Measurements from ENCODE around the gene CLEC16A. TPM values are rescaled to one million over a fixed set of nuclear protein-coding genes. Genes with fewer than 3 reads are reported as not detected.

The CLEC16A gene
- total and polyA plus RNA-seq, 2 experiments from 2014 or later = 9.9 to 24.1 TPM

GRCh38 chr16:11174141-11174540 is 229.8 kb downstream of the CLEC16A start:
- H3K27ac ChIP-seq (ENCODE audit: low read depth) = no peak overlapping the region
- no peaks in the 10 kb centered on the region for H4K20me1 ChIP-seq (replicated peaks; ENCODE audit: insufficient read depth)
- no peak overlapping the region for H3K27ac Mint-ChIP-seq
- no peak overlapping the region for H3K4me3 ChIP-seq
- no peaks in the 10 kb centered on the region for H3K79me2 ChIP-seq (replicated peaks; ENCODE audit: insufficient read depth)
- no peaks in the 10 kb centered on the region; the same call in 2 of the 3 replicates for H3K36me3 Mint-ChIP-seq (ENCODE audit: low read depth)
- H3K4me2 ChIP-seq = no peak overlapping the region
- no peaks in the 10 kb centered on the region; the same call in 1 of the 2 replicates for H3F3A ChIP-seq (replicated peaks; ENCODE audit: low read depth)
- no peaks in the 10 kb centered on the region for H3K27me3 ChIP-seq (ENCODE audit: insufficient read depth)
- H3K4me1 Mint-ChIP-seq = no peaks in the 10 kb centered on the region
- H3K4me1 ChIP-seq (ENCODE audit: insufficient read depth) = no peaks in the 10 kb centered on the region
- no peak for DNase-seq (ENCODE audit: low spot score)
- no peaks in the 10 kb centered on the region for H3K9me2 ChIP-seq (ENCODE audit: insufficient read depth)
- H3K4me3 Mint-ChIP-seq = no peak overlapping the region
- no peaks in the 10 kb centered on the region for H3K9me3 Mint-ChIP-seq
- no peaks in the 10 kb centered on the region for H3K36me3 ChIP-seq (ENCODE audit: insufficient read depth)
- no peak overlapping the region for H2AFZ ChIP-seq
- ATAC-seq = no peak
- TF ChIP-seq ZNF114 (CRISPR knock-in tag; IDR thresholded peaks at IDR 0.05) = no peak
- TF ChIP-seq EZH2phosphoT487 (IDR thresholded peaks at IDR 0.05; ENCODE audit: unreplicated experiment) = no peak
- peaks cover 6% of the 10 kb centered on the region for H3K27me3 Mint-ChIP-seq (ENCODE audit: insufficient read depth, low read depth, poor library complexity)

DNA sequence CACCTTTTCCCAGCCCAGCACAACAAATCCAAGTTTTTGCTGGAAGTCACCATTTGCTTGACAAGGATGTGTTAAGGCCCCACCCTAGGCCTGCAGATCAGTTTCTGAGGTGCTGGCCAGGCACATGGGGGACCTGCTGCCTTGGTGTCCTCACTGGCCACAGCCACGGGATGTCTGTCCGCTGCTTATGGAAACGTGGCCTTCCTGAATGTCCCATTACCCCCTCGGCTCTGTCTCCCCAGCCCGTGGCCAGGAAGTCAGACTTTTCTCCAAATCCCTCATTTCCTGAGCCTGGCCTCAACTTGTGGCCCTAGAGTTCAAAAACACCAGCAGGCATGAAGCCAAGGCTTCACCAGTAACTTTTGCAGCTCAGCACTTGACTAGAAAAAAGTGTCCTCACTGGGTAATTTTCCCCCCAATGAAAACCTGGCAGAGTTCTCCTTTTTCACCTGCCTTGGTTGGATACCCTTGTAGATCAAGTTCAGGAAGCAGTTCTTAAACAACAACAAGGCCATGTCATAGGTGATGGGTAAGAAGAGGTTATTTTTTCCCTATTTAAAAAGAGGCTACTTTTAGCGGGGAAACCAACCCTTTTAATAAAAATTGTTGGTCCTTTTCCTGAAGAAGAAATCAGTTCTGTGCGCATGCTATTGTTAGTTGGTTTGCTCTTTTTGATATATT is 230.9 kb downstream of the CLEC16A start:
- Histone ChIP-seq H3K4me1 (ENCODE audit: insufficient read depth) (no peaks in the 10 kb centered on the region), H3K36me3 (ENCODE audit: insufficient read depth) (no peaks in the 10 kb centered on the region), H3K9me2 (ENCODE audit: insufficient read depth) (no peaks in the 10 kb centered on the region), H3K79me2 (replicated peaks; ENCODE audit: insufficient read depth) (no peaks in the 10 kb centered on the region), H3K27me3 (ENCODE audit: insufficient read depth) (no peaks in the 10 kb centered on the region), H3K4me3 (no peak overlapping the region), H4K20me1 (replicated peaks; ENCODE audit: insufficient read depth) (no peaks in the 10 kb centered on the region), H3F3A (replicated peaks; ENCODE audit: low read depth) (no peaks in the 10 kb centered on the region; the same call in 1 of the 2 replicates), H2AFZ (no peak overlapping the region), H3K4me2 (no peak overlapping the region), H3K27ac (ENCODE audit: low read depth) (no peak overlapping the region; the same call in 1 of the 2 replicates)
- no peak for DNase-seq (ENCODE audit: low spot score)
- Mint-ChIP-seq H3K9me3 (no peaks in the 10 kb centered on the region), H3K27me3 (ENCODE audit: insufficient read depth, low read depth, poor library complexity) (peaks cover 3% of the 10 kb centered on the region), H3K4me3 (no peak overlapping the region), H3K4me1 (no peaks in the 10 kb centered on the region; the same call in 2 of the 3 replicates), H3K27ac (no peak overlapping the region), H3K36me3 (ENCODE audit: low read depth) (no peaks in the 10 kb centered on the region; the same call in 2 of the 3 replicates)
- ATAC-seq = no peak
- no peak for TF ChIP-seq ZNF462 (CRISPR knock-in tag; IDR thresholded peaks at IDR 0.05)
- no peak for TF ChIP-seq EZH2 (IDR thresholded peaks at IDR 0.05; ENCODE audit: low read depth, unreplicated experiment)
- TF ChIP-seq EZH2phosphoT487 (IDR thresholded peaks at IDR 0.05; ENCODE audit: unreplicated experiment) = no peak
- no peak for TF ChIP-seq JUNB (IDR thresholded peaks at IDR 0.05; ENCODE audit: unreplicated experiment)
- no peak for TF ChIP-seq ETS1 (IDR thresholded peaks at IDR 0.05)
- no peak for TF ChIP-seq NANOG (IDR thresholded peaks at IDR 0.05; ENCODE audit: borderline replicate concordance)
- TF ChIP-seq ZNF114 (CRISPR knock-in tag; IDR thresholded peaks at IDR 0.05) = no peak
- TF ChIP-seq CTCF (conservative IDR thresholded peaks at IDR 0.05; ENCODE audit: low read depth in 2 of 2) = no peak
- no peak for TF ChIP-seq CREB1 (CRISPR knock-in tag; IDR thresholded peaks at IDR 0.05; ENCODE audit: low read depth)
- no peak for TF ChIP-seq ZNF331 (CRISPR knock-in tag; IDR thresholded peaks at IDR 0.05; ENCODE audit: low read depth)

Data from GM23338 (cell line).